HEK293 (cell line): ENCODE measurements around the gene C17orf107.

Source experiments
- CTCF ChIA-PET: fragments of 350-600 bp; formaldehyde crosslinking; extraction: SDS; loops from one replicate; lab custom pipeline; 2021; ENCODE audit warnings: antibody characterized with exemption; lab: Yijun Ruan, JAX
- POLR2A ChIA-PET: fragments of 300-600 bp; formaldehyde crosslinking; extraction: SDS; loops from one replicate; lab custom pipeline; 2020; ENCODE audit warnings: antibody characterized with exemption, inconsistent platforms; lab: Yijun Ruan, JAX
- H3K27ac ChIP-seq: fragments of 200-500 bp; sonication (Bioruptor generic); 2 replicates; pipeline ENCODE4 v1.5.1; 2014; ENCODE audit warnings: low read depth, low read length, control low read depth, inconsistent platforms; ENCODE audit errors: extremely low read depth
- H3K36me3 ChIP-seq, 2 experiments: fragments of 200-500 bp in 1 of 2; sonication (Bioruptor generic) in 1 of 2; 1 replicate in 1 of 2; 2 replicates in 1 of 2; pipeline ENCODE4 v1.5.1; 2014 to 2017; ENCODE audit warnings: inconsistent platforms in 2 of 2, low read length in 2 of 2; ENCODE audit not compliant: control insufficient read depth in 2 of 2, insufficient read depth in 1 of 2
- H3K4me1 ChIP-seq: fragments of 200-500 bp; sonication (Bioruptor generic); 2 replicates; pipeline ENCODE4 v1.5.1; 2014; ENCODE audit warnings: mild to moderate bottlenecking, low read length, inconsistent platforms; ENCODE audit not compliant: control insufficient read depth, insufficient read depth
- H3K4me3 ChIP-seq: 2 replicates; pipeline ENCODE4 v1.5.1; 2011; ENCODE audit warnings: low read depth, mild to moderate bottlenecking, control low read depth, low read length, moderate library complexity
- H3K9me3 ChIP-seq: fragments of 200-500 bp; sonication (Bioruptor generic); 2 replicates; pipeline ENCODE4 v1.5.1; 2014; ENCODE audit warnings: low read depth, low read length, inconsistent platforms; ENCODE audit not compliant: control insufficient read depth, insufficient read depth
- BCL6B ChIP-seq: fragments of 450-650 bp; formaldehyde crosslinking; IDR thresholded peaks from 2 replicates; pipeline ENCODE4 v1.5.1; 2017; ENCODE audit warnings: missing biosample characterization, missing genetic modification characterization
- EGR2 ChIP-seq: fragments of 450-650 bp; formaldehyde crosslinking; IDR thresholded peaks from 2 replicates; pipeline ENCODE4 v1.5.1; 2016; ENCODE audit warnings: low read depth, missing biosample characterization, missing genetic modification characterization
- HIC1 ChIP-seq: fragments of 450-650 bp; formaldehyde crosslinking; IDR thresholded peaks from 2 replicates; pipeline ENCODE4 v1.5.1; 2016; ENCODE audit warnings: missing biosample characterization, missing genetic modification characterization
- KLF1 ChIP-seq: fragments of 450-650 bp; formaldehyde crosslinking; IDR thresholded peaks from 2 replicates; pipeline ENCODE4 v1.5.1; 2016; ENCODE audit warnings: missing biosample characterization, missing genetic modification characterization
- KLF16 ChIP-seq: fragments of 450-650 bp; formaldehyde crosslinking; IDR thresholded peaks from 2 replicates; pipeline ENCODE4 v1.5.1; 2017; ENCODE audit warnings: missing biosample characterization, missing genetic modification characterization
- KLF8 ChIP-seq: fragments of 450-650 bp; formaldehyde crosslinking; IDR thresholded peaks from 2 replicates; pipeline ENCODE4 v1.5.1; 2016; ENCODE audit warnings: missing biosample characterization, missing genetic modification characterization
- REST ChIP-seq: fragments of 450-650 bp; formaldehyde crosslinking; IDR thresholded peaks from 2 replicates; pipeline ENCODE4 v1.5.1; 2016; ENCODE audit warnings: missing biosample characterization, missing genetic modification characterization
- YY2 ChIP-seq: fragments of 450-650 bp; formaldehyde crosslinking; IDR thresholded peaks from 2 replicates; pipeline ENCODE4 v1.5.1; 2016; ENCODE audit warnings: missing biosample characterization, missing genetic modification characterization
- ZBTB17 ChIP-seq: fragments of 450-650 bp; formaldehyde crosslinking; IDR thresholded peaks from 2 replicates; pipeline ENCODE4 v1.5.1; 2016; ENCODE audit warnings: missing biosample characterization, missing genetic modification characterization
- ZFHX2 ChIP-seq: fragments of 450-650 bp; formaldehyde crosslinking; conservative IDR thresholded peaks from 2 replicates; pipeline ENCODE4 v1.5.1; 2016; ENCODE audit warnings: missing biosample characterization, missing genetic modification characterization
- ZNF10 ChIP-seq: fragments of 450-650 bp; formaldehyde crosslinking; IDR thresholded peaks from 2 replicates; pipeline ENCODE4 v1.5.1; 2017; ENCODE audit warnings: missing biosample characterization, missing genetic modification characterization
- ZNF202 ChIP-seq: fragments of 450-650 bp; formaldehyde crosslinking; IDR thresholded peaks from 2 replicates; pipeline ENCODE4 v1.5.1; 2016; ENCODE audit warnings: missing biosample characterization, missing genetic modification characterization, borderline replicate concordance
- ZNF211 ChIP-seq: fragments of 450-650 bp; formaldehyde crosslinking; IDR thresholded peaks from 2 replicates; pipeline ENCODE4 v1.5.1; 2016; ENCODE audit warnings: low read depth, missing biosample characterization, missing genetic modification characterization
- ZNF416 ChIP-seq: fragments of 450-650 bp; formaldehyde crosslinking; IDR thresholded peaks from 2 replicates; pipeline ENCODE4 v1.5.1; 2016; ENCODE audit warnings: missing biosample characterization, missing genetic modification characterization
- ZNF777 ChIP-seq: fragments of 450-650 bp; formaldehyde crosslinking; IDR thresholded peaks from 2 replicates; pipeline ENCODE4 v1.5.1; 2017; ENCODE audit warnings: missing biosample characterization, missing genetic modification characterization, borderline replicate concordance
- ZNF792 ChIP-seq: fragments of 450-650 bp; formaldehyde crosslinking; IDR thresholded peaks from 2 replicates; pipeline ENCODE4 v1.5.1; 2016; ENCODE audit warnings: missing biosample characterization, missing genetic modification characterization
- TF ChIP-seq, protein P1 (sequence below): fragments of 450-650 bp; formaldehyde crosslinking; IDR thresholded peaks from 2 replicates; pipeline ENCODE4 v1.5.1; 2017; ENCODE audit warnings: missing biosample characterization, missing genetic modification characterization

C17orf107 gene

DNA sequence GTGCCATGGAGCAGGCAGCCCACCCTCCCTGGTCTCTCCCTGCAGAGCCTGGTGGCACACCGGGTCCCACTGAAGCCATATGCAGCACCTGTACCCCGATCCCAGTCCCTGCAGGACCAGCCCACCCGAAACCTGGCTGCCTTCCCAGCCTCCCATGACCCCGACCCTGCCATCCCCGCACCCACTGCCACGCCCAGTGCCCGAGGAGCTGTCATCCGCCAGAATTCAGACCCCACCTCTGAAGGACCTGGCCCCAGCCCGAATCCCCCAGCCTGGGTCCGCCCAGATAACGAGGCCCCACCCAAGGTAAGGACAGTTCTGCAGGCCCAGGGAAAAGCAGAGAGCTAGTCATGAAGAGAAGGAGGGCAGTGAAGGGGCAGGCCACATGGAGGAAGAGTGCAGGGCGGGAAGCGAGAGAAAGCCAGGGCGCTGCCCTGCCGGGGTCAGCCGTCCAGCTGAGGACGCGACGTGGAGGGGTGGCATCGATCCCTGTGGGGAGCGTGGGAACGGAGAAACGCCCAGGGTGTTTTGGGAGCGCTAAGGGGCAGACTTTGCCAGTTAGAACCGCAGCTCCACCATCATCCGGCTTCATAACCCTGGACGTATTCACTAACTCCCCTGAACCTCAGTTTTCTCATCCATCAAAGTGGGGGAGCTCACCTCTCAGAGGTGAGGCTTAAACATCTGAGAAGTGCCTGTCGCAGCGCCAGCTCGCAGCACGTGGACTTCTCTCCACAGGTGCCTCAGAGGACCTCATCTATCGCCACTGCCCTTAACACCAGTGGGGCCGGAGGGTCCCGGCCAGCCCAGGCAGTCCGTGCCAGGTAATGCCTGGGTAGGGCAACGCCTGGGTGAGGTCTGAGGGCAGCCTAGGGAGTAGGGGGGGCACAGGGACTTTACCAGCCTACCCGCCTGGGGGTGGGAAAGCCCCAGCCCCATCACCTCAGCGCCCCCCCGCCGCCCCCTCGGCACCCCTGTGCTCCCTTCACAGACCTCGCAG is 7.6 kb upstream of the C17orf107 start:
- Histone ChIP-seq H3K4me1 (no peaks in the 10 kb centered on the region), H3K36me3 (peaks cover 17 to 90% of the 10 kb centered on the region in 2 experiments; a peak in 2 of 3 replicates), H3K4me3 (no peak overlapping the region), H3K9me3 (no peaks in the 10 kb centered on the region), H3K27ac (no peak overlapping the region)
- TF ChIP-seq KLF1 (peak; percentile 100), ZNF10 (no peak), ZNF777 (no peak), HIC1 (0 out of 2 replicates have a peak, but pooled peaks have one; percentile 10), KLF8 (tag by site-specific recombination) (0 out of 2 replicates have a peak, but pooled peaks have one; percentile 29)
- POLR2A ChIA-PET: no interaction called here
- CTCF ChIA-PET: interaction anchor here (0.6 to 2.1 kb wide), 9 partner anchors 10 to 372 kb away, joined by 3 to 7 read pairs (median 3); partner anchors contain the start of genes CHRNE and PSMB6

DNA sequence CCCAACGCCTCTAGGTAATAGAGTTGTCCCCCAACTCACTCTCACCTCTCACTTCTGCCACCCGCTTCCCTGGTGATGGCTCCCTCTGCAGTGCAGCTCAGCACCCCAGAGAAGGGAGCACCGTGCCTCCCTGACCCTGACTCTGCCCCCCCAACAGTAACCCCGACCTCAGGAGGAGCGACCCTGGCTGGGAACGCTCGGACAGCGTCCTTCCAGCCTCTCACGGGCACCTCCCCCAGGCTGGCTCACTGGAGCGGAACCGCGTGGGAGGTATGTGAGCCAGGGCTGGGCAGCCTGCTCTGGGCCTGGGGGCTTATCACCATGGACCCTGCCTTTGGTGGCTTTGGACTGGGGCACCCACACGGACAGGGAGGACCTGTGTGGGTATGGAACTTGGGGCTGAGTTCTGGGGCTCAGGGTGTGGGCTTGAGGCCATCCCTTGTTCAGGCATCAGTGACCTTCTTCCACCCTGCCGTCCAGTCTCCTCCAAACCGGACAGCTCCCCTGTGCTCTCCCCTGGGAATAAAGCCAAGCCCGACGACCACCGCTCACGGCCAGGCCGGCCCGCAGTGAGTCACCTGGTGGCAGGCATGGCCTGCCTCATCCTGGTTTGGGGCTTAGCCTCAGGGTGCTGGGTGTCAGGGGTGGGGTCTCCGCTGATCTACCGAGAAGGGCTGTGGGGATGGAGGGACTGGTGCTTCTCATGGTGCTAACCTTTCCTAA is 6.7 kb upstream of the C17orf107 start:
- H3K36me3 ChIP-seq: peaks cover 17 to 88% of the 10 kb centered on the region in 2 experiments; a peak in 2 of 3 replicates
- ChIA-PET POLR2A (no interaction called here), CTCF (interaction anchor here (1.1 kb wide), 1 partner anchor 10 kb away, joined by 3 read pairs; the partner anchor contains the start of gene CHRNE)
- H3K4me3 ChIP-seq: no peak overlapping the region
- H3K27ac ChIP-seq: no peak overlapping the region
- no peak for TF ChIP-seq KLF16 (tag by site-specific recombination)
- TF ChIP-seq EGR2 (tag by site-specific recombination): peak; percentile 69
- no peak for TF ChIP-seq ZBTB17
- TF ChIP-seq ZNF792 (tag by site-specific recombination): no peak
- TF ChIP-seq ZNF416 (tag by site-specific recombination): no peak
- TF ChIP-seq BCL6B (tag by site-specific recombination): no peak
- TF ChIP-seq, protein P1, sequence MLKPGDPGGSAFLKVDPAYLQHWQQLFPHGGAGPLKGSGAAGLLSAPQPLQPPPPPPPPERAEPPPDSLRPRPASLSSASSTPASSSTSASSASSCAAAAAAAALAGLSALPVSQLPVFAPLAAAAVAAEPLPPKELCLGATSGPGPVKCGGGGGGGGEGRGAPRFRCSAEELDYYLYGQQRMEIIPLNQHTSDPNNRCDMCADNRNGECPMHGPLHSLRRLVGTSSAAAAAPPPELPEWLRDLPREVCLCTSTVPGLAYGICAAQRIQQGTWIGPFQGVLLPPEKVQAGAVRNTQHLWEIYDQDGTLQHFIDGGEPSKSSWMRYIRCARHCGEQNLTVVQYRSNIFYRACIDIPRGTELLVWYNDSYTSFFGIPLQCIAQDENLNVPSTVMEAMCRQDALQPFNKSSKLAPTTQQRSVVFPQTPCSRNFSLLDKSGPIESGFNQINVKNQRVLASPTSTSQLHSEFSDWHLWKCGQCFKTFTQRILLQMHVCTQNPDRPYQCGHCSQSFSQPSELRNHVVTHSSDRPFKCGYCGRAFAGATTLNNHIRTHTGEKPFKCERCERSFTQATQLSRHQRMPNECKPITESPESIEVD (tag by site-specific recombination): no peak
- TF ChIP-seq REST: peak; percentile 72
- no peak for TF ChIP-seq YY2 (tag by site-specific recombination)
- TF ChIP-seq ZNF202: no peak
- peak; percentile 63 for TF ChIP-seq ZFHX2 (tag by site-specific recombination)
- TF ChIP-seq ZNF211 (tag by site-specific recombination): no peak
- H3K9me3 ChIP-seq: no peaks in the 10 kb centered on the region
- no peaks in the 10 kb centered on the region for H3K4me1 ChIP-seq
